ENCODE results near the gene RPL34. TPM values are rescaled to one million over a fixed set of nuclear protein-coding genes. Genes with fewer than 3 reads are reported as not detected.

Gene RPL34
- polyA plus RNA-seq, 1 experiment, result 1,816 TPM

GRCh38 chr4:108612365-108612764 is 8.0 kb upstream of the RPL34 start:
- H3K36me3 ChIP-seq (ENCODE audit: control insufficient read depth, insufficient read depth, low read length), result no peaks in the 10 kb centered on the region
- DNase-seq (ENCODE audit: low read depth), result no peak
- CTCF ChIA-PET, result no interaction called here
- no peak overlapping the region for H3K4me3 ChIP-seq (ENCODE audit: low read depth, low read length)
- H3K27me3 ChIP-seq (ENCODE audit: control insufficient read depth, insufficient read depth, low read length), result 0 out of 2 replicates have a peak, but pooled peaks cover 3% of the 10 kb centered on the region
- POLR2A ChIA-PET, result no interaction called here
- TF ChIP-seq CTCF (IDR thresholded peaks at IDR 0.05; ENCODE audit: insufficient read depth, low read depth, low read length), result no peak

- ChIA-PET CTCF (interaction anchor here (1.8 kb wide), 1 partner anchor 18 kb away, joined by 4 read pairs; no protein-coding TSS in a partner anchor), POLR2A (no interaction called here)
- no peaks in the 10 kb centered on the region for H3K27me3 ChIP-seq (ENCODE audit: control insufficient read depth, insufficient read depth, low read length)
- no peak for DNase-seq (ENCODE audit: low read depth)
- TF ChIP-seq CTCF (IDR thresholded peaks at IDR 0.05; ENCODE audit: insufficient read depth, low read depth, low read length), result no peak
- peak overlapping the region; percentile 38 for H3K4me3 ChIP-seq (ENCODE audit: low read depth, low read length)
- peaks cover 9% of the 10 kb centered on the region for H3K36me3 ChIP-seq (ENCODE audit: control insufficient read depth, insufficient read depth, low read length)
Measured at GRCh38 chr4:108619372-108620100, 840 bp upstream of the RPL34 start.

GRCh38 chr4:108620933-108621905 is 843 bp downstream of the RPL34 start:
- H3K36me3 ChIP-seq (ENCODE audit: control insufficient read depth, insufficient read depth, low read length), result peaks cover 11% of the 10 kb centered on the region
- DNase-seq (ENCODE audit: low read depth), result no peak
- ChIA-PET POLR2A (interaction anchor here (0.5 kb wide), 1 partner anchor 1074 kb away, joined by 9 read pairs; no protein-coding TSS in a partner anchor), CTCF (interaction anchor here (1.8 kb wide), 1 partner anchor 16 kb away, joined by 4 read pairs; no protein-coding TSS in a partner anchor)
- no peak for TF ChIP-seq CTCF (IDR thresholded peaks at IDR 0.05; ENCODE audit: insufficient read depth, low read depth, low read length)
- H3K27me3 ChIP-seq (ENCODE audit: control insufficient read depth, insufficient read depth, low read length), result no peaks in the 10 kb centered on the region
- peak overlapping the region; percentile 83 for H3K4me3 ChIP-seq (ENCODE audit: low read depth, low read length)

GRCh38 chr4:108622022-108622421 is 1.6 kb downstream of the RPL34 start:
- no peak for TF ChIP-seq CTCF (IDR thresholded peaks at IDR 0.05; ENCODE audit: insufficient read depth, low read depth, low read length)
- CTCF ChIA-PET, result no interaction called here
- POLR2A ChIA-PET, result no interaction called here

GRCh38 chr4:108622828-108623227 is 2.5 kb downstream of the RPL34 start:
- CTCF ChIA-PET, result interaction anchor here (1.2 to 1.5 kb wide), 2 partner anchors 28 to 51 kb away, joined by 3 read pairs; partner anchors contain the start of gene OSTC
- no peak overlapping the region for H3K4me3 ChIP-seq (ENCODE audit: low read depth, low read length)
- POLR2A ChIA-PET, result no interaction called here

More at GRCh38 chr4:108622022-108622421, 1.6 kb downstream of the RPL34 start:
- no peak overlapping the region for H3K4me3 ChIP-seq (ENCODE audit: low read depth, low read length)
- peaks cover 11% of the 10 kb centered on the region for H3K36me3 ChIP-seq (ENCODE audit: control insufficient read depth, insufficient read depth, low read length)
- no peaks in the 10 kb centered on the region for H3K27me3 ChIP-seq (ENCODE audit: control insufficient read depth, insufficient read depth, low read length)
- no peak for DNase-seq (ENCODE audit: low read depth)

More at GRCh38 chr4:108622828-108623227, 2.5 kb downstream of the RPL34 start:
- Histone ChIP-seq H3K36me3 (ENCODE audit: control insufficient read depth, insufficient read depth, low read length) (peaks cover 13% of the 10 kb centered on the region), H3K27me3 (ENCODE audit: control insufficient read depth, insufficient read depth, low read length) (no peaks in the 10 kb centered on the region)
- DNase-seq (ENCODE audit: low read depth), result no peak
- TF ChIP-seq CTCF (IDR thresholded peaks at IDR 0.05; ENCODE audit: insufficient read depth, low read depth, low read length), result no peak

Measured in BJ (cell line).